Fibroblast of lung (primary cell): Measurements from ENCODE around the gene CCDC192.

ENCODE experiments used
- CTCF ChIP-seq, 2 donors: IDR thresholded peaks in 1 of 2; conservative IDR thresholded peaks in 1 of 2; 1 replicate in 1 of 2; 2 replicates in 1 of 2; pipeline ENCODE4 v1.5.1; 2011 to 2012; ENCODE audit warnings: low read length in 2 of 2, control low read depth in 1 of 2, inconsistent platforms in 1 of 2, low read depth in 1 of 2, mild to moderate bottlenecking in 1 of 2
- EZH2 ChIP-seq: IDR thresholded peaks from 2 replicates; pipeline ENCODE4 v1.5.1; 2012; ENCODE audit warnings: low read length, control low read depth, mild to moderate bottlenecking; ENCODE audit errors: missing control alignments

- TF ChIP-seq CTCF (conservative IDR thresholded peaks at IDR 0.05 in 1 of 2, IDR thresholded peaks at IDR 0.05 in 1 of 2; ENCODE audit: low read depth in 1 of 2, low read length in 2 of 2) (no peak), EZH2 (no peak)
These were observed 18.3 kb upstream of the CCDC192 start for GRCh38 chr5:127684726-127685467.
